ENCODE data around the gene GLB1L2.

- no peak for TF ChIP-seq TEAD4 (IDR thresholded peaks at IDR 0.05)
- TF ChIP-seq TAF1 (IDR thresholded peaks at IDR 0.05; ENCODE audit: low read depth), result no peak
- no peak for TF ChIP-seq ZBTB7A (IDR thresholded peaks at IDR 0.05; ENCODE audit: low read depth)
- no peak for TF ChIP-seq NFIC (IDR thresholded peaks at IDR 0.05)
- TF ChIP-seq REST (IDR thresholded peaks at IDR 0.05; ENCODE audit: low read depth), result no peak
- TF ChIP-seq EP300 (IDR thresholded peaks at IDR 0.05; ENCODE audit: borderline replicate concordance), result no peak
- TF ChIP-seq RAD21 (IDR thresholded peaks at IDR 0.05; ENCODE audit: low read depth), result no peak
- no peak for TF ChIP-seq CREB1 (IDR thresholded peaks at IDR 0.05; ENCODE audit: low read depth)
- TF ChIP-seq USF1 (IDR thresholded peaks at IDR 0.05), result no peak
- TF ChIP-seq MAX (IDR thresholded peaks at IDR 0.05), result no peak
- no peak for TF ChIP-seq EGR1 (IDR thresholded peaks at IDR 0.05)
Observed at GRCh38 chr11:134364261-134364660, 32.5 kb downstream of the GLB1L2 start.

All from Ishikawa (cell line).